NCI-H524 treated with DMSO at 0.1 percent for 48 hours (cell line): ENCODE results near the gene DECR2.

Source experiments
- DNase-seq: peaks from one replicate; lab custom pipeline; 2025; lab: John Stamatoyannopoulos, UW

DECR2 gene

GRCh38 chr16:444027-444426, 42.3 kb downstream of the DECR2 start:
- no peak for DNase-seq

DNA sequence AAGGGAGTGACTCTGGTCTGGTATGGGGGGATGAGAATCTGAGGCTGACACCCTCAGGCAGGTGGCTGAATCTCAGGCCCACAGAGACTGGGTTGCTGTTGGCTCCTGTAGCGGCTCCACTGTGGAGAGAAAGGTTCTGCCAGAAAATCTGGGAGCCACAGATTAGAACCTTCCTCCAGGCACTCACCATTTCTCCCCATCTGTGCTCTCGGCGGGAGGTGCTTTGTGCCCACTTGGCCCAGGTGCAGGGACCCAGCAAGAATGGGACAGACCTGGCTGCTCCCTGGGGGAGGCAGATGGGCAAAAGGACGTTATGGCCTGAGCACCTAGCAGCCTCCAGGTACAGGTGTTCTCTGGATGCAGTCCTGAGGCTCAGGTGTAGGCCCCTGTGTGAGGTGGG, 43.9 kb downstream of the DECR2 start:
- DNase-seq: no peak

DNA sequence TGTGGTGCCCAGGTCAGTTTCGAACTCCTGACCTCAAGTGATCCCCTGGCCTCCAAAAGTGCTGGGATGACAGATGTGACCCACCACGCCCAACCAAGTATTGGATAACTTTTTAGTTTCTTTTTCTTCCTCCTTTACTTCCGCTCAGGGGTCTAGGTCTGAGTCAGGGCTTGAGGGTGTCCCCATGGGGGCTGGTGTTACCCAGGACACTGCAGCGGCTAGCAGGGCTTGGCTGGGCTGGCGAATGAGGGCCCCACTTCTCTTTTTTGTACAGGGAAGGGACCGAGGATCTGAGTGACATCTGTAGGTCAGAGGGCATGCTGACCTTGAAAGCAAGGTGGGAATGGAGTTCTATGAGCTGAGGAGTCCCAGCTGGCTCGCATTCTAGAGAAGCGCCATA, 48.7 kb downstream of the DECR2 start:
- DNase-seq: no peak

GRCh38 chr16:450785-451512, 49.3 kb downstream of the DECR2 start:
- no peak for DNase-seq

DNA sequence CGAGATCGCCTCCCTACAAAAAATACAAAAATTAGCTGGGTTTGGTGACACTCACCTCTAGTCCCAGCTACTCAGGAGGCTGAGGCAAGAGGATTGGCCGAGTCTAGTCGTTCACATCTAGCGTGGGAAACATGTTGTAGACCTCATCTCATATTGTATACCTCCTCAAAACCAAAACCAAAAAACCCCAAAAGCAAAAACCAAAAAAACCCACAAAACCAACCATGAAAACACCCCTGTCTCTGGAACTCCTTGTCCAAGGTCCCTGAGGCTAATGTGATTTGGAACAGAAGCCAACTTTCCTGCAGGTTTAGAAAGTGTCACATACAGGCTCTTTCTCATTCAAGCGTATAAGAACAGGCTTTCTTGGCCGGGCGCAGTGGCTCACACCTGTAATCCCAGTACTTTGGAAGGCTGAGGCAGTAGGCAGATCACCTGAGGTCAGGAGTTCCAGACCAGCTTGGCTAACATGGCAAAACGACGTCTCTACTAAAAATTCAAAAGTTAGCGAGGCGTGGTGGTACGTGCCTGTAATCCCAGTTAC, 52.8 kb downstream of the DECR2 start:
- DNase-seq: no peak

DNA sequence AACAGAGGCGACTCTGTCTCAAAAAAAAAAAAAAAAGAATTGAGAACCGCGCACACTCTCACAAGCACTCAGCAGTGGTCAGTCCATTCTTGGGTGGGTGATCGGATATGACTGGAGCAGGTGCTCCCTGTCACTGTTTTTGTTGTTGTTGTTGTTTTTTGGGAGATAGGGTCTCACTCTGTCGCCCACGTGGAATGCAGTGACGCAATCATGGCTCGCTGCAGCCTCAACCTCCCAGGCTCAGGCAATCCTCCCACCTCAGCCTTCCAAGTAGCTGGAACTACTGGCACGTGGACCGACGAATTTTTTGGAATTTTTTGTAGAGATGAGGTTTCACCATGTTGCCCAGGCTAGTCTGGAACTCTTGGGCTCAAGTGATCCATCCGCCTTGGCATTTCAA, 53.8 kb downstream of the DECR2 start:
- no peak for DNase-seq

GRCh38 chr16:456891-457483, 55.3 kb downstream of the DECR2 start:
- no peak for DNase-seq

DNA sequence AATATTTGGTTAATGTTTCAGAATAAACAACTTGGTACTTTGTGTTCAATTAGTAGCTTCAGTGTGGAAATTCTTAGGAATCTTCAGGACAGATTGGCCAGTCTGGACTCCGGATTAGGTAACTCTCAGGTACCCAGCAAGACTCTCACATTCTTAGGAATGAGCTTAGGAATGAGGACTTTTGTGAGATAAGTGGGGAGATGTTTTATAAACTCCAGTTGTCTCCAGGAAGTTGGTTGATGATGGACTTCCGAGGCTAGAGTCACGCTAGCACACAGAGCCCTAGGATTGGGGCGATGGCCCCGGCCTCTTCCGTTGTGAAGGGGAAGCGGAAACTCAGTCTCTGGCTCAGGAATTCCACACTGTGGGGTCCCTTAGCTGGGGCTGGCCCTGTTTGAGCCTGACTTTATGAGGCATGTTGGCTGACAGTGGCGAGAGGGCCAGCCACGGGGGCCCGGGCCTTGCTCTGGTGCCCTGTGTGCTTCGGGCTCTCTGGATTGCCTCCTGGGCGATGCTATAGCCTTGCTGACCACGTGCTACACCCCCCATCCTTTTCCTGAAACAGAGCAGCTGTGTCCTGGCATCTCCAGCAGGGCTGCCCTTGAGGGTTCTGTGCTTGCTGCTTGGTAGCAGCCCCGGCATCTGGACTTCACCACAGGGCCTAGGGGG, 56.2 kb downstream of the DECR2 start:
- DNase-seq: no peak

DNA sequence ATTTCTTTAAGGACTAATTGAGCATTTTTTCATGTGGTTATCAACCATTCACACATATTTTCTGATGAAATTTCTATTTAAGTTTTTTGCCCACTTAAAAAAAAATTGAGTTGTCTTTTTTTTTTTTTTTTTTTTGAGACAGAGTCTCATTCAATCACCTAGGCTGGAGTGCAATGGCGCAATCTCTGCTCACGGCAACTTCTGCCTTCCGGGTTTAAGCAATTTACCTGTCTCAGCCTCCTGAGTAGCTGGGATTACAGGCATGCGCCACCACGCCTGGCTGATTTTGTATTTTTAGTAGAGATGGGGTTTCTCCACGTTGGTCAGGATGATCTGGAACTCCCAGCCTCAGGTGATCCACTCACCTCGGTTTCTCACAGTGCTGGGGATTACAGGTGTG, 58.1 kb downstream of the DECR2 start:
- DNase-seq: no peak

- no peak for DNase-seq
Measured at GRCh38 chr16:460787-461186, 59.1 kb downstream of the DECR2 start.
